Activated T-helper 1 cell treated with anti-CD3 and anti-CD28 coated beads, Interleukin-12 subunit alpha, Interleukin-12 subunit beta, Interleukin-2, Interleukin-4 antibody, amounts not matched to agents 30 ng/mL and 10 ng/mL and 1 ng/mL, durations not matched to agents 14 hours and 24 hours and 36 hours (primary cell): ENCODE data around the gene DENND10. TPM values are rescaled to one million over a fixed set of nuclear protein-coding genes. Genes with fewer than 3 reads are reported as not detected.
"Not testable (repeated sequence)": the region's sequence is repeated elsewhere in the genome, so short reads cannot be mapped to it uniquely, and the experiment has no call there.

Experiments used
- DNase-seq: peaks from one replicate; pipeline ENCODE4 v3.0.0; 2021; ENCODE audit warnings: low spot score
- H3K27ac Mint-ChIP-seq: one replicate; pipeline ENCODE4 v1.8.0; 2021; ENCODE audit warnings: mild to moderate bottlenecking, mixed read lengths
- H3K27me3 Mint-ChIP-seq: one replicate; pipeline ENCODE4 v1.8.0; 2022; ENCODE audit warnings: mild to moderate bottlenecking, moderate library complexity, mixed read lengths; ENCODE audit not compliant: insufficient read depth
- H3K36me3 Mint-ChIP-seq: one replicate; pipeline ENCODE4 v1.8.0; 2021; ENCODE audit warnings: low read depth, mixed read lengths
- H3K4me1 Mint-ChIP-seq: one replicate; pipeline ENCODE4 v1.8.0; 2021; ENCODE audit warnings: low read depth, mixed read lengths
- H3K4me3 Mint-ChIP-seq: one replicate; pipeline ENCODE4 v1.8.0; 2021; ENCODE audit warnings: mild to moderate bottlenecking, moderate library complexity, mixed read lengths
- H3K9me3 Mint-ChIP-seq: one replicate; pipeline ENCODE4 v1.8.0; 2021; ENCODE audit warnings: mixed read lengths
- intact Hi-C: fragments of 100-400 bp; cut with micrococcal nuclease; formaldehyde crosslinking; loops from one replicate; pipeline ENCODE4 v1.15.1; 2024
- total RNA-seq: library from RNA; stranded (reverse); gene quantifications from 2 replicates; pipeline ENCODE4 v1.2.3, GENCODE V29; 2022

Gene DENND10
- total RNA-seq, 1 donor from 2014 or later = 20.1 TPM

GRCh38 chr10:119103241-119103902, 541 bp upstream of the DENND10 start:
- Mint-ChIP-seq H3K27ac (peak overlapping the region; percentile 58), H3K4me1 (peaks cover 22% of the 10 kb centered on the region), H3K9me3 (no peaks in the 10 kb centered on the region), H3K36me3 (peaks cover 5% of the 10 kb centered on the region), H3K4me3 (peak overlapping the region; percentile 79), H3K27me3 (no peaks in the 10 kb centered on the region)
- intact Hi-C loops = loop anchor here (1.0 to 5.0 kb wide), 3 partner anchors 75 to 622 kb away; partner anchors contain the start of genes CACUL1 and PRDX3
- DNase-seq = no peak

- Mint-ChIP-seq H3K27me3 (no peaks in the 10 kb centered on the region), H3K4me1 (peaks cover 22% of the 10 kb centered on the region), H3K27ac (no peak overlapping the region), H3K36me3 (peaks cover 7% of the 10 kb centered on the region), H3K9me3 (no peaks in the 10 kb centered on the region), H3K4me3 (peak overlapping the region; percentile 87)
- intact Hi-C loops = loop anchor here (1.0 to 5.0 kb wide), 5 partner anchors 24 to 437 kb away; partner anchors contain the start of genes CACUL1, EIF3A and SFXN4
- no peak for DNase-seq
These were observed 722 bp downstream of the DENND10 start for GRCh38 chr10:119104654-119105015.

- Mint-ChIP-seq H3K27me3 (no peaks in the 10 kb centered on the region), H3K9me3 (no peaks in the 10 kb centered on the region), H3K27ac (peak overlapping the region; percentile 80), H3K36me3 (peaks cover 11% of the 10 kb centered on the region), H3K4me3 (peak overlapping the region; percentile 87), H3K4me1 (peaks cover 21% of the 10 kb centered on the region)
- DNase-seq = no peak
- intact Hi-C loops = no loop called here
These were observed 1.2 kb downstream of the DENND10 start for GRCh38 chr10:119105155-119105554.

- Mint-ChIP-seq H3K36me3 (peaks cover 12% of the 10 kb centered on the region), H3K4me3 (peak overlapping the region; percentile 87), H3K4me1 (peaks cover 14% of the 10 kb centered on the region)
- H3K27ac Mint-ChIP-seq, intact Hi-C loops, H3K9me3 Mint-ChIP-seq, H3K27me3 Mint-ChIP-seq, DNase-seq: not testable (repeated sequence)
These were observed 2.0 kb downstream of the DENND10 start for GRCh38 chr10:119105899-119106298.

GRCh38 chr10:119107106-119107505, 3.2 kb downstream of the DENND10 start:
- H3K4me3 Mint-ChIP-seq, H3K27ac Mint-ChIP-seq, DNase-seq, H3K27me3 Mint-ChIP-seq, H3K9me3 Mint-ChIP-seq, intact Hi-C loops: not testable (repeated sequence)
- peaks cover 15% of the 10 kb centered on the region for H3K36me3 Mint-ChIP-seq
- peaks cover 12% of the 10 kb centered on the region for H3K4me1 Mint-ChIP-seq

GRCh38 chr10:119107771-119108170, 3.9 kb downstream of the DENND10 start:
- Mint-ChIP-seq H3K4me1 (peaks cover 12% of the 10 kb centered on the region), H3K36me3 (peaks cover 16% of the 10 kb centered on the region)
- H3K4me3 Mint-ChIP-seq, H3K27me3 Mint-ChIP-seq, H3K9me3 Mint-ChIP-seq, H3K27ac Mint-ChIP-seq, intact Hi-C loops, DNase-seq: not testable (repeated sequence)

GRCh38 chr10:119112056-119112455, 8.1 kb downstream of the DENND10 start:
- H3K27ac Mint-ChIP-seq = no peak overlapping the region
- no peaks in the 10 kb centered on the region for H3K4me1 Mint-ChIP-seq
- peaks cover 33% of the 10 kb centered on the region for H3K36me3 Mint-ChIP-seq
- no peaks in the 10 kb centered on the region for H3K9me3 Mint-ChIP-seq
- H3K4me3 Mint-ChIP-seq = no peak overlapping the region
- no peaks in the 10 kb centered on the region for H3K27me3 Mint-ChIP-seq
- DNase-seq = no peak
- intact Hi-C loops = no loop called here

GRCh38 chr10:119113751-119114732, 10.1 kb downstream of the DENND10 start:
- Mint-ChIP-seq H3K27me3 (no peaks in the 10 kb centered on the region), H3K4me3 (no peak overlapping the region), H3K36me3 (peaks cover 37% of the 10 kb centered on the region), H3K27ac (no peak overlapping the region), H3K9me3 (no peaks in the 10 kb centered on the region), H3K4me1 (no peaks in the 10 kb centered on the region)
- no peak for DNase-seq
- intact Hi-C loops = no loop called here

GRCh38 chr10:119115926-119116325, 12.0 kb downstream of the DENND10 start:
- Mint-ChIP-seq H3K4me1 (no peaks in the 10 kb centered on the region), H3K27me3 (no peaks in the 10 kb centered on the region), H3K36me3 (peaks cover 43% of the 10 kb centered on the region), H3K27ac (no peak overlapping the region), H3K4me3 (no peak overlapping the region), H3K9me3 (no peaks in the 10 kb centered on the region)
- DNase-seq = no peak
- intact Hi-C loops = loop anchor here (5.0 kb wide), 1 partner anchor 34 kb away; the partner anchor contains the start of gene EIF3A

- Mint-ChIP-seq H3K27me3 (no peaks in the 10 kb centered on the region), H3K36me3 (peaks cover 43% of the 10 kb centered on the region), H3K4me1 (no peaks in the 10 kb centered on the region), H3K9me3 (no peaks in the 10 kb centered on the region), H3K4me3 (no peak overlapping the region), H3K27ac (no peak overlapping the region)
- DNase-seq = no peak
- intact Hi-C loops = loop anchor here (5.0 kb wide), 1 partner anchor 34 kb away; the partner anchor contains the start of gene EIF3A
These were observed 12.5 kb downstream of the DENND10 start for GRCh38 chr10:119116326-119116951.

- intact Hi-C loops = loop anchor here (5.0 kb wide), 1 partner anchor 36 kb away; the partner anchor contains the start of gene EIF3A
- no peak overlapping the region for H3K4me3 Mint-ChIP-seq
- no peak overlapping the region for H3K27ac Mint-ChIP-seq
- no peaks in the 10 kb centered on the region for H3K27me3 Mint-ChIP-seq
- peaks cover 48% of the 10 kb centered on the region for H3K36me3 Mint-ChIP-seq
- no peaks in the 10 kb centered on the region for H3K4me1 Mint-ChIP-seq
- no peaks in the 10 kb centered on the region for H3K9me3 Mint-ChIP-seq
- no peak for DNase-seq
These were observed 14.3 kb downstream of the DENND10 start for GRCh38 chr10:119118231-119118630.

- Mint-ChIP-seq H3K9me3 (no peaks in the 10 kb centered on the region), H3K27me3 (no peaks in the 10 kb centered on the region), H3K27ac (no peak overlapping the region), H3K4me1 (no peaks in the 10 kb centered on the region), H3K36me3 (peaks cover 42% of the 10 kb centered on the region), H3K4me3 (no peak overlapping the region)
- intact Hi-C loops = loop anchor here (5.0 kb wide), 1 partner anchor 37 kb away; the partner anchor contains the start of gene EIF3A
- no peak for DNase-seq
These were observed 15.5 kb downstream of the DENND10 start for GRCh38 chr10:119119400-119119799.
